ENCODE measurements around the gene TSC1.

TSC1 gene

DNA sequence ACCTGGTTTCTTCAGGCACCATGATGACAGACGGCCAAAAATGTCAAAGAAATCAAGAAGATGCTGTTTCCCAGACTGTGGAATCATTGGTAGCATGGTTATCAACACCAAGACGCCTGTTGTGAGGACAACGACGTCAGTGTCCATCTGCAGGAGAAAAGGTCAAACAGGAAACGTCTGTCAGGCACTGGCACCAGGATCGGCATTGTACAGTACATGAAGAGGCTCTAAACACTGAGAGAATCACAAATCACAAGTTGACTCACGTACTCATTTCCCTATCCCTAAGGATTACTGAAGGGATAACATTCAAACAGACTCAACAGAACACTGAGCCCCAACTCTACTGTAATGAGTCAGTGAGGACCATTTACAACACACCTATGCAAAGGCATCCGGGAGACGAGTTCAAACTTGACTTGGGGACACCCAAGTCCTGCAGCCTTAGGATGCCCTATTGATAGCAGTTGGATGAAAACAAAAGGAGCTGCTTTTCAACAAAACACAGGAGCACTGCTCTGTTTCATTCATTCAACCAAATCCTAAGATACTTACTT lies 21.0 kb downstream of the TSC1 start:
- Histone ChIP-seq H3K27me3 (replicated peaks in 2 of 5; ENCODE audit: control insufficient read depth in 4 of 5, insufficient read depth in 5 of 5, low read length in 4 of 5) (no peaks in the 10 kb centered on the region), H3K27ac (ENCODE audit: insufficient read depth in 1 of 2, low read depth in 1 of 2, low read length in 2 of 2, poor library complexity in 1 of 2, severe bottlenecking in 2 of 2) (no peak overlapping the region), H3K4me3 (ENCODE audit: control insufficient read depth in 1 of 7, extremely low read depth in 1 of 7, insufficient read depth in 4 of 7, low read depth in 2 of 7, low read length in 6 of 7) (no peak overlapping the region), H3K36me3 (ENCODE audit: control insufficient read depth in 4 of 4, insufficient read depth in 4 of 4, low read length in 3 of 4) (peaks cover 40 to 89% (median 55%) of the 10 kb centered on the region in 4 experiments), H3K9me3 (ENCODE audit: control extremely low read depth in 1 of 5, control insufficient read depth in 4 of 5, insufficient read depth in 2 of 5, low read depth in 1 of 5, low read length in 4 of 5) (no peaks in the 10 kb centered on the region), H3K4me1 (ENCODE audit: control extremely low read depth in 1 of 4, control insufficient read depth in 4 of 4, insufficient read depth in 4 of 4, low read length in 3 of 4) (no peaks in the 10 kb centered on the region)
- no peak for DNase-seq
- WGBS (ENCODE audit: insufficient coverage) = 97% methylated on average over 9 of the region's 9 CpGs
- POLR2A ChIA-PET = interaction anchor here (0.6 kb wide), 1 partner anchor 70 kb away, joined by 3 read pairs; no protein-coding TSS in a partner anchor
- CTCF ChIA-PET = interaction anchor here (0.6 kb wide), 1 partner anchor 8 kb away, joined by 5 read pairs; no protein-coding TSS in a partner anchor

DNA sequence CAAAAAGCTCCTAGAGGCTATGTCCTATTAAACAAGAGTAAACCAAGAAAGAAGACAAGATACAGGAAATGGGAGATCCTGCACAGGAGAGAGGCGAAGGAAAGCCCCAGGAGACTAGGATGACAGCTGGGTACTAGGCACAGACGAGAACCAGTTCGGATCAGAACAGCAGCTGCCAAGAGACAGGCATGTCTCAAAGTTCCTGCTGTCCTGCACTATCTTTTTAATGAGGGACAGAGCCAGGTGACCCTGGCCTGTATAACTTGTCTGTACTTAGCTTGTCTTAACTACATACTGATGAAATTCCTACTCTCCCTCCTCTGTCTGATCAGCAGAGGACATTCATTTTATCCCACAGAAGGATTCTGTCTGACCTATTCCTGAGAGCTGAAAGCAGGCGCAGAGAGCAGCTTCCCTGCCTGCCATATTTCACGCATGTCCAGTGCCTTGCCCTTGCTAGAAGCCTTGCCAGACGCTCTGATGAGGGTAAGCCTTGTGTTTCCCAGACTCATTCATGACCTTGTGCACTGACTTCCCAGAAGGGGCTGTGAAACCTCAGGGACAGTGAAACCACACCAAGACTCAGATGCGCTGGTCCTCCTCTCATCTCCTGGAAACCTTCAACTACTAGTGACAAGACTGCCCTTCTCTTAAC lies 24.7 kb downstream of the TSC1 start:
- CTCF ChIA-PET = interaction anchor here (1.3 to 1.9 kb wide), 3 partner anchors 15 to 20 kb away, joined by 3 to 6 read pairs (median 5); no protein-coding TSS in a partner anchor
- H3K27me3 ChIP-seq (replicated peaks in 2 of 5; ENCODE audit: control insufficient read depth in 4 of 5, insufficient read depth in 5 of 5, low read length in 4 of 5) = no peaks in the 10 kb centered on the region
- POLR2A ChIA-PET = no interaction called here
- H3K27ac ChIP-seq (ENCODE audit: insufficient read depth in 1 of 2, low read depth in 1 of 2, low read length in 2 of 2, poor library complexity in 1 of 2, severe bottlenecking in 2 of 2) = no peak overlapping the region
- 98% methylated on average over 7 of the region's 7 CpGs for WGBS (ENCODE audit: insufficient coverage)
- no peak overlapping the region for H3K4me3 ChIP-seq (ENCODE audit: control insufficient read depth in 1 of 7, extremely low read depth in 1 of 7, insufficient read depth in 4 of 7, low read depth in 2 of 7, low read length in 6 of 7)
- no peaks in the 10 kb centered on the region for H3K9me3 ChIP-seq (ENCODE audit: control extremely low read depth in 1 of 5, control insufficient read depth in 4 of 5, insufficient read depth in 2 of 5, low read depth in 1 of 5, low read length in 4 of 5)
- H3K4me1 ChIP-seq (ENCODE audit: control extremely low read depth in 1 of 4, control insufficient read depth in 4 of 4, insufficient read depth in 4 of 4, low read length in 3 of 4) = no peaks in the 10 kb centered on the region
- no peak for DNase-seq
- H3K36me3 ChIP-seq (ENCODE audit: control insufficient read depth in 4 of 4, insufficient read depth in 4 of 4, low read length in 3 of 4) = peaks cover 32 to 89% (median 49%) of the 10 kb centered on the region in 4 experiments

DNA sequence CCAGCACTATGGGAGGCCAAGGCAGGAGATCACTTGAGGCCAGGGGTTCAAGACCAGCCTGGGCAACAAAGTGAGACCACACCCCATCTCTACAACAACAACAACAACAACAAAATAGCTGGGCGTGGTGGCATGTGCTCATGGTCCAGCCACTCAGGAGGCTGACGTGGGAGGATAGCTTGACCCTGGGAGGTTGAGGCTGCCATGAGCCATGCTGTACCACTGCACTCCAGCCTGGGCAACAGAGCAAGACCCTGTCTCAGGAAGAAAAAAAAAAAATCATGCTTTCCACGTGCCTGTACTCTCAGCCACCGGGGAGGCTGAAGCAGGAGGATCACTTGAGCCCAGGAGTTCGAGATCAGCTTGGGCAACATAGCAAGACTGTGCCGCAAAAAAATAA lies 29.5 kb downstream of the TSC1 start:
- Histone ChIP-seq H3K27ac (ENCODE audit: insufficient read depth in 1 of 2, low read depth in 1 of 2, low read length in 2 of 2, poor library complexity in 1 of 2, severe bottlenecking in 2 of 2) (no peak overlapping the region), H3K36me3 (ENCODE audit: control insufficient read depth in 4 of 4, insufficient read depth in 4 of 4, low read length in 3 of 4) (peaks cover 24 to 76% (median 43%) of the 10 kb centered on the region in 4 experiments), H3K27me3 (replicated peaks in 2 of 5; ENCODE audit: control insufficient read depth in 4 of 5, insufficient read depth in 5 of 5, low read length in 4 of 5) (no peaks in the 10 kb centered on the region), H3K4me3 (ENCODE audit: control insufficient read depth in 1 of 7, extremely low read depth in 1 of 7, insufficient read depth in 4 of 7, low read depth in 2 of 7, low read length in 6 of 7) (no peak overlapping the region), H3K4me1 (ENCODE audit: control extremely low read depth in 1 of 4, control insufficient read depth in 4 of 4, insufficient read depth in 4 of 4, low read length in 3 of 4) (no peaks in the 10 kb centered on the region), H3K9me3 (ENCODE audit: control extremely low read depth in 1 of 5, control insufficient read depth in 4 of 5, insufficient read depth in 2 of 5, low read depth in 1 of 5, low read length in 4 of 5) (no peaks in the 10 kb centered on the region)
- 100% methylated on average over 4 of the region's 6 CpGs for WGBS (ENCODE audit: insufficient coverage)
- POLR2A ChIA-PET = no interaction called here
- CTCF ChIA-PET = interaction anchor here (0.8 to 2.3 kb wide), 4 partner anchors 9 to 59 kb away, joined by 3 to 8 read pairs (median 4); no protein-coding TSS in a partner anchor
- DNase-seq = no peak

DNA sequence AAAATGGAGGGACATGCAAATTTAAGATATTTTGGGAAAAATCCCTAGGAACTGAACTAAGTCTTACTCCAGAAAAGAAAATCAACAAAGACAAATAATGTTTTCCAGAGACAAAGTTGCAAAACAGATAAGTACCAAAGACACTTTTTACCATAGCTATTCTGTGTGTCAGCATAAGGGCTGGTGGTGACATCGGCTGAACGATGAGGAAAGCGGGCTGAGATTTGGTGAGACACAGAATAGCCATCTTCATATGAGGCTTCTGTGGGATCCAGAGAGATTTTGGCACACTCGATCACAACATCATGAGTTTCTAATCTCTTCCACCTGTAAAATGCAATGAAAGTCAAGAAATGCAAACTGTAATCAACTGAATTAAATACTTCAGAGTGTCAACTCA lies 32.3 kb downstream of the TSC1 start:
- H3K9me3 ChIP-seq (ENCODE audit: control extremely low read depth in 1 of 5, control insufficient read depth in 4 of 5, insufficient read depth in 2 of 5, low read depth in 1 of 5, low read length in 4 of 5) = no peaks in the 10 kb centered on the region
- POLR2A ChIA-PET = no interaction called here
- no peak overlapping the region for H3K27ac ChIP-seq (ENCODE audit: insufficient read depth in 1 of 2, low read depth in 1 of 2, low read length in 2 of 2, poor library complexity in 1 of 2, severe bottlenecking in 2 of 2)
- peaks cover 13 to 62% (median 41%) of the 10 kb centered on the region in 4 experiments for H3K36me3 ChIP-seq (ENCODE audit: control insufficient read depth in 4 of 4, insufficient read depth in 4 of 4, low read length in 3 of 4)
- WGBS (ENCODE audit: insufficient coverage) = 98% methylated on average over 4 of the region's 4 CpGs
- no peak overlapping the region for H3K4me3 ChIP-seq (ENCODE audit: control insufficient read depth in 1 of 7, extremely low read depth in 1 of 7, insufficient read depth in 4 of 7, low read depth in 2 of 7, low read length in 6 of 7)
- CTCF ChIA-PET = no interaction called here
- no peak for DNase-seq
- no peaks in the 10 kb centered on the region for H3K27me3 ChIP-seq (replicated peaks in 2 of 5; ENCODE audit: control insufficient read depth in 4 of 5, insufficient read depth in 5 of 5, low read length in 4 of 5)
- H3K4me1 ChIP-seq (ENCODE audit: control extremely low read depth in 1 of 4, control insufficient read depth in 4 of 4, insufficient read depth in 4 of 4, low read length in 3 of 4) = no peaks in the 10 kb centered on the region

DNA sequence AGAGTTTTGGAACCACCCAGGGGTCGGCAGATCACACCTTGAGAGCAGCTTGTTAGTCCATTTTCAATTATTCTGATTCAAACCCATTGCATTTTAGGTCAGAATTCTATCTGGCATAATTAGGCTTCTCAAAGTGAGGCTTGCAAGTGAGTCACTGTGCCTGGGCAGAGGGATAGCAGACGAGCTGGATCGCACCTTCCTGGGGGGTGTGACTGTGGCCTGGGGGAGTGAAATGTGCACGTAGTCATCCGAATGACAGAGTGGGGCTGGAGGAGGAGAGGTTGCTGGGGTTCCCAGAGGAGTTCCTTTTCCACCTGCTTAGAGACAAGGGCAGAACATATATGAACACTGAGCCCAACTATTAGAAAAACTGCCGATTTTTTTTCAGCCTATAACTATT lies 34.0 kb downstream of the TSC1 start:
- H3K36me3 ChIP-seq (ENCODE audit: control insufficient read depth in 4 of 4, insufficient read depth in 4 of 4, low read length in 3 of 4) = peaks cover 7 to 54% (median 45%) of the 10 kb centered on the region in 4 experiments
- no peaks in the 10 kb centered on the region for H3K27me3 ChIP-seq (replicated peaks in 2 of 5; ENCODE audit: control insufficient read depth in 4 of 5, insufficient read depth in 5 of 5, low read length in 4 of 5)
- POLR2A ChIA-PET = no interaction called here

DNA sequence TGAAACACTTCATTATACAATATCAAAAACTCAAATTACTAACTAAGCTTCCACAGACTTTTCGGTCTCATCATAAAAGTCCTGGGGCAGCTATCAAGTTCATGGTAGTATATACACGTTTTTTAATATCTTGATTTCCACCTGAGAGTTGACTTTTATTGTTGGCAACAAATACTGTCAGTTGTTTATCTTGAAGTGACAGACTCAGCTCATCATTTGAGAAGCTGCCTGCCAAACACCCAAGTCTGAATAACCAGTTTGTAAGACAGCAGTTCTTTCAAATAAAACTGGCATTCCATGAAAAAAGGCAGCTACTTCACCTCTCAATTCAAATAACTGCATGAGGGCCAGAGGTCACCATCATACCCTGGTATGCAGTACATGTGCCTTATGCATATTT lies 35.1 kb downstream of the TSC1 start:
- Histone ChIP-seq H3K27me3 (replicated peaks in 2 of 5; ENCODE audit: control insufficient read depth in 4 of 5, insufficient read depth in 5 of 5, low read length in 4 of 5) (no peaks in the 10 kb centered on the region), H3K4me1 (ENCODE audit: control extremely low read depth in 1 of 4, control insufficient read depth in 4 of 4, insufficient read depth in 4 of 4, low read length in 3 of 4) (no peaks in the 10 kb centered on the region), H3K36me3 (ENCODE audit: control insufficient read depth in 4 of 4, insufficient read depth in 4 of 4, low read length in 3 of 4) (peaks cover 13 to 56% (median 46%) of the 10 kb centered on the region in 4 experiments), H3K27ac (ENCODE audit: insufficient read depth in 1 of 2, low read depth in 1 of 2, low read length in 2 of 2, poor library complexity in 1 of 2, severe bottlenecking in 2 of 2) (no peak overlapping the region), H3K9me3 (ENCODE audit: control extremely low read depth in 1 of 5, control insufficient read depth in 4 of 5, insufficient read depth in 2 of 5, low read depth in 1 of 5, low read length in 4 of 5) (no peaks in the 10 kb centered on the region), H3K4me3 (ENCODE audit: control insufficient read depth in 1 of 7, extremely low read depth in 1 of 7, insufficient read depth in 4 of 7, low read depth in 2 of 7, low read length in 6 of 7) (no peak overlapping the region)
- ChIA-PET POLR2A (no interaction called here), CTCF (interaction anchor here (3.6 kb wide), 1 partner anchor 9 kb away, joined by 13 read pairs; no protein-coding TSS in a partner anchor)
- DNase-seq = no peak
- WGBS (ENCODE audit: insufficient coverage) = 90% methylated on average over 2 of the region's 2 CpGs

More for the DNA sequence above, 34.0 kb downstream of the TSC1 start:
- no peak overlapping the region for H3K4me3 ChIP-seq (ENCODE audit: control insufficient read depth in 1 of 7, extremely low read depth in 1 of 7, insufficient read depth in 4 of 7, low read depth in 2 of 7, low read length in 6 of 7)
- H3K9me3 ChIP-seq (ENCODE audit: control extremely low read depth in 1 of 5, control insufficient read depth in 4 of 5, insufficient read depth in 2 of 5, low read depth in 1 of 5, low read length in 4 of 5) = no peaks in the 10 kb centered on the region
- no peak for DNase-seq
- H3K4me1 ChIP-seq (ENCODE audit: control extremely low read depth in 1 of 4, control insufficient read depth in 4 of 4, insufficient read depth in 4 of 4, low read length in 3 of 4) = no peaks in the 10 kb centered on the region
- 100% methylated on average over 2 of the region's 6 CpGs for WGBS (ENCODE audit: insufficient coverage)
- no peak overlapping the region for H3K27ac ChIP-seq (ENCODE audit: insufficient read depth in 1 of 2, low read depth in 1 of 2, low read length in 2 of 2, poor library complexity in 1 of 2, severe bottlenecking in 2 of 2)
- CTCF ChIA-PET = interaction anchor here (0.7 to 3.6 kb wide), 3 partner anchors 8 to 24 kb away, joined by 3 to 13 read pairs (median 4); no protein-coding TSS in a partner anchor

DNA sequence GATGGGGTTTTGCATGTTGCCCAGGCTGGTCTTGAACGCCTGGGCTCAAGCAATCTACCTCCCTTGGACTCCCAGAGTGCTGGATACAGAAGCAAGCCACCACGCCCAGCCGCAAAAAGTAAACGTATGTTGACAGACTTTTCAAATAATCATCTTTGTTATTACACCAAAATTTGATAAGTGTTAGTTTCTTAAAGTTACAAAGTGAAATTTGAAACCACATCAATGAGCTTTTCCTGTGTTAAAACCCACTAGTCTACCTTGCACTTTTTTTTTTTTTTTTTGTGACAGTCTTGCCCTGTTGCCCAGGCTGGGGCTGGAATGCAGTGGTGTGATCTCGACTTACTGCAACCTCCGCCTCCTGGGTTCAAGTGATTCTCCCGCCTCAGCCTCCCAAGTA lies 35.8 kb downstream of the TSC1 start:
- 100% methylated on average over 3 of the region's 7 CpGs for WGBS (ENCODE audit: insufficient coverage)
- Histone ChIP-seq H3K27ac (ENCODE audit: insufficient read depth in 1 of 2, low read depth in 1 of 2, low read length in 2 of 2, poor library complexity in 1 of 2, severe bottlenecking in 2 of 2) (no peak overlapping the region), H3K4me1 (ENCODE audit: control extremely low read depth in 1 of 4, control insufficient read depth in 4 of 4, insufficient read depth in 4 of 4, low read length in 3 of 4) (no peaks in the 10 kb centered on the region), H3K9me3 (ENCODE audit: control extremely low read depth in 1 of 5, control insufficient read depth in 4 of 5, insufficient read depth in 2 of 5, low read depth in 1 of 5, low read length in 4 of 5) (no peaks in the 10 kb centered on the region), H3K4me3 (ENCODE audit: control insufficient read depth in 1 of 7, extremely low read depth in 1 of 7, insufficient read depth in 4 of 7, low read depth in 2 of 7, low read length in 6 of 7) (no peak overlapping the region), H3K36me3 (ENCODE audit: control insufficient read depth in 4 of 4, insufficient read depth in 4 of 4, low read length in 3 of 4) (peaks cover 15 to 63% (median 53%) of the 10 kb centered on the region in 4 experiments), H3K27me3 (replicated peaks in 2 of 5; ENCODE audit: control insufficient read depth in 4 of 5, insufficient read depth in 5 of 5, low read length in 4 of 5) (no peaks in the 10 kb centered on the region)
- DNase-seq = no peak
- POLR2A ChIA-PET = interaction anchor here (0.6 to 0.7 kb wide), 2 partner anchors 31 to 1555 kb away, joined by 4 to 6 read pairs; no protein-coding TSS in a partner anchor
- CTCF ChIA-PET = interaction anchor here (1.2 to 3.6 kb wide), 3 partner anchors 8 to 150 kb away, joined by 3 to 13 read pairs (median 5); no protein-coding TSS in a partner anchor
